GM15510 (cell line): ENCODE data around the gene DAP3.
A peak's percentile ranks its signal among the peaks of the same experiment; 100 is the strongest.

ENCODE experiments used
- POLR2A ChIP-seq: IDR thresholded peaks from 3 replicates; pipeline ENCODE4 v1.6.1; 2011; ENCODE audit warnings: borderline replicate concordance; ENCODE audit not compliant: insufficient read length; ENCODE audit errors: extremely low read depth

The DAP3 gene

GRCh38 chr1:155715777-155716176, 26.9 kb downstream of the DAP3 start:
- no peak for TF ChIP-seq POLR2A

GRCh38 chr1:155717041-155717440, 28.1 kb downstream of the DAP3 start:
- TF ChIP-seq POLR2A: no peak

GRCh38 chr1:155719703-155720102, 30.8 kb downstream of the DAP3 start:
- TF ChIP-seq POLR2A: no peak

- no peak for TF ChIP-seq POLR2A
These were observed 36.3 kb downstream of the DAP3 start for GRCh38 chr1:155725142-155725541.

- TF ChIP-seq POLR2A: no peak
These were observed 40.4 kb downstream of the DAP3 start for GRCh38 chr1:155729031-155729898.

GRCh38 chr1:155740995-155741394, 52.1 kb downstream of the DAP3 start:
- no peak for TF ChIP-seq POLR2A

GRCh38 chr1:155741908-155742307, 53.0 kb downstream of the DAP3 start:
- TF ChIP-seq POLR2A: no peak

- no peak for TF ChIP-seq POLR2A
These were observed 55.9 kb downstream of the DAP3 start for GRCh38 chr1:155744711-155745283.

- peak; percentile 87 for TF ChIP-seq POLR2A
These were observed 56.7 kb downstream of the DAP3 start for GRCh38 chr1:155745284-155746228.

- TF ChIP-seq POLR2A: no peak
These were observed 71.2 kb downstream of the DAP3 start for GRCh38 chr1:155759966-155760630.

GRCh38 chr1:155760751-155761475, 72.0 kb downstream of the DAP3 start:
- no peak for TF ChIP-seq POLR2A

- no peak for TF ChIP-seq POLR2A
These were observed 73.0 kb downstream of the DAP3 start for GRCh38 chr1:155761736-155762405.

GRCh38 chr1:155769257-155769656, 80.4 kb downstream of the DAP3 start:
- TF ChIP-seq POLR2A: no peak
